ENCODE results near the gene ENOX2. TPM values are rescaled to one million over a fixed set of nuclear protein-coding genes. Genes with fewer than 3 reads are reported as not detected.

Gene ENOX2
- total RNA-seq, 1 experiment from 2014 or later: 14.5 TPM

DNA sequence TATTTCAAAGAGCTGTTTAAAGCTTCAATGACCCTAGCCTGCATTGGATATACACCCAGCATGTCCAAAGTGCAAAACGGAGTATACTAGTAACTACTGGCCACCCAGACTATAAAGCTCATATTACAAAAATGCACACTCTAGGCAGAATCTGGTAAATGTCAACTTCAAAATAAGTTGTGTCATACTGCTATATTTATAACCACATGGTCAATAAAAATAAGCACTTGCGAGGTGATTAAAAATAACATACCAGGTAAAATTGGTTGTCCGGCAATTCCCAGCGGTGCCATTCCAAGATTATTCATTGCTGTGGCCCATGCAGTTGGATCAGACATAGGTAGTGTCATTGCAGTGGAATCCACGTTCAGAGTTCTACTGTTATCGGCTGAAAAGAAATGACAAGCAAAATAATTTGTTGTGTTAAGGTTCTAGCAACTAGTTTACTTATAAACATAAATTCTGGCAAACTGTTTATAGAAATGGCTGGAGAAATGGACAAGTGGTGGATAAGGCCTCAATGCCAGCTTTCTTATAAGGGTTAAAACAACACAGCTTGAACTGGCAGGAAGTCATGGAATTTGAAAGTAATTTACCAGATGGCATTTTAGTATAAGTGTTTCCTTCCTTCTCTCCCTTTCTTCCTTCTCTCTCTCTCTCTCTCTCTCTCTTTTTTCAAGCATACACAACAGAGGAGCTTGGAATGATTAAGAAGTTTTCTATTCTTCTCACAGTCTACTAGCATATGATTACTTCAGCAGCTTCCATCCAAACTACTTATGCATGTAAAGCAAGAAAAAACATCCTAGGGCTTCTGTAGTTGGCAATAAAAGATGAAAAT, 199.9 kb downstream of the ENOX2 start:
- peak; percentile 15 for DNase-seq (ENCODE audit: low read depth)

DNA sequence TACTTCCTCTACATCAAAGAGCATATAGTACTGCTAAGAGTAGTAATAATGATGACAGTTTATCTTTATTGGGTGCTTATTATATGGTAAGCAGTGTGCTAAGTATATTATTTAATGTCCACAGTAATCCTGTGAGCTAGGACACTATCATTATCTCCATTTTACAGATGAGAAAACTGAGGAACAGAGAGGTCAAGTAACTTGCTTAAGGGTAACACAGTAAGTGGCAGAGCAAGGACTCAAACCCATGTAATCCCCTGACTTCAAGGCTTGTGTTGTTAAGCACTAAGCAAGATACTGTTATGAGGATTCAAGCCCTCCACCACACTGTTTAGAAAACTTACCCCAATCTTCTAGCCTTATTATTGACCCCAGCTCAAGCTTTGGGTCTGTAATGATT, 202.4 kb downstream of the ENOX2 start:
- DNase-seq (ENCODE audit: low read depth): no peak

DNA sequence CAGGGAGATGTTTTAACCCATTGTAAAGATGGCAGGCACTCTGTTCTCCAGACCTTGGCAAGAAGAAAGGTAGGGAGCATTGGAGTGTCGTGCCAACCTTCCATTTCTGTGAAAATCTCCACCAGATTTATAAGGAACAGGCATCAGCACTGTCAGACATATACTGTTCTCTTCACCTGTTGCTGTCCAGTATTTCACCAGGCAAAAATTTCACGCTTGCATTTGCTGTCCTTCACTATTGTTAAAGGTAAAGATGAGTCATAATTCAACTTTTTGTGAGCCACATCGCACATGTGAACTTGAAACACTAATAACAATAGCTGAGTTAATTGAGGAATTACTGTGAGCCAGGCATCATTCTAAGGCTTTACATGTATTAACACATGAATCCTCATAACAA, 203.4 kb downstream of the ENOX2 start:
- DNase-seq (ENCODE audit: low read depth): no peak

DNA sequence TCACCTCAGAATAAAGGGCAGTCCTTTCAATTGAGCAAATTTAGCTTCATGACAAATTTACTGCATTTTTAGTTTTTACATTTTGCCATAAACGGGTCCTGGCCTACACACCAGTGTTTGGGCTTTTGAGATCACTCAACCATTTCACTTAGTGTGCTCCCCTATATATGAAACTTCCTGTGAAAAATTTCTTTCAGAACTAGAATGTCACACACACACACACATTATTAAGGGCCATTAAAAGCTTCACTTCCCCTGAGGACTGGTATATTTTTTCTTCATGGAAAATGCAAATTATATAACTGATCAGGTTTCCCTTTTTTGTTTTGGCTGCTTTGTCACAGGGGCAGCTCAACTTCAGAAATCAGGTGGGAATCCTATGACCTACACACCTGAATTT, 206.5 kb downstream of the ENOX2 start:
- no peak for DNase-seq (ENCODE audit: low read depth)

DNA sequence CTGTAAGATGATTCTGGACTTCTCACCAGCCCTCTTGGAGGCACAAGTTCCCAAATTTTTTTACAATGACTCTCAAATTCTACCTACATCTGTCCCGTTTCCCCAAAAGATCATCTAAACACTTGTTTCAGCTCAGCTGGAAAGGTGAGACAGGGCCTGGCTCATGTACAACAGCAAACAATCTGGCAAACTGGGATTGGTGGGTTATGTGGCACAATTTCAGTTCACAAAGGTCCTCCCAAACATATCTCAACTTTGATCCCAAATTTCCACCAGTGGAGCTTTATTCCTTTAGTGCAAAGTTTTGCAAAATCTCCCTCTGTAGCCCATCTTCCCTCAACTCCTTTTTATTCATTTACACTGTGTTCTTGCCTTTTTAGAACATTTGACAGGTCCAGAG, 207.1 kb downstream of the ENOX2 start:
- DNase-seq (ENCODE audit: low read depth): no peak

DNA sequence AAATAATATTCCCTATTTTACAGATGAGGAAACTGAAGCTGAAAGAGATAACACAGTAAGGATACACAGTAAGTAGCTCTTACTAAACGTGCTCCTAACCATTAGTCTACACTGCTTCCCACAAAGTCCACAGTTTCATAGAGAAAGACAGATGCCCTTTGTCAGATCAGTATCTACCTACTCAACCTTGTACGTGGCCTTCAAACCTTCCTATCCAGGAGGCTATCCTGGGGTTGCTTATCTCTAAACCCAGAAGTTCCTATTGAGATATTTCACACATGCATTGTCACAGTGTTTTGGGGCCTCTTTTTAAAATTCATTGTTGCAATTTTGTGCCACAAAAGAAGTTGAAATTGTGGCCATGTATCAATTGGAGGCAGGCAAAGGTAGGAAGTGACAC, 208.0 kb downstream of the ENOX2 start:
- no peak for DNase-seq (ENCODE audit: low read depth)

DNA sequence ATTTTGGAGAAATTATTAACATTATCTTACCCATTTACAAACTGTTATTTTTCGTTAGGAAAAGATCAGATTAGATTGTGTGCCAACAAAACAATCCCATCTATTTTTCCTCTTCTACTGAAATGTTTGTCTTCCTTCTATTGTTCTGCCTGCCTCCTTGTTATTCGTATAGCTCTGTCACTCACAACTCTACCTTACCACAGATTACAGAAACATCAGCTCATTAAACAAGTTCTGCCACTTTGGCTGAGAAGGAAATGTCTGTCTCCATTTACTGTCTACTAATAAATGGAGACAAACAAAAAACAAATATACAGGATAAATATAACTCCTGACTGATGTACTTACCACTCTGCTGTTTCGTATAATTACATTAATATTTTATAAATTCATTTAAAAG, 211.4 kb downstream of the ENOX2 start:
- DNase-seq (ENCODE audit: low read depth): no peak

DNA sequence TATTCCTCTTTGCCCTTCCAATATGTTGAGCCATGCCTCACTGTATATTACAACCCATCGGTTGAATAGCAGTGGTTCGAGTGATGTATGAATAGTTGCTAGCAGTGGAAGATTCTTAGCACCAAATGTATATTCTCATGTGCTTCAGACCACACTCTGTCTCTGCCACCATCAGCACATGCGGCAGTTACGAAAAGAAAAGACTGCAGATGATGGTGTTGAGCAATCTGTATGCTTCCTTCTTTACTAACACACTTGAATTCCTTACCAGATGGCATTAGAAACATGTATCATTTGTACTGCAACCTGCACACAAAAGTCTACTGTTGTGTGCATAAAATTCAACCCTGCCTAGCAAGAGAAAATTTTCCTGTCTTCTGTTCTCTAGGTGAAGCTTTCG, 214.6 kb downstream of the ENOX2 start:
- no peak for DNase-seq (ENCODE audit: low read depth)

DNA sequence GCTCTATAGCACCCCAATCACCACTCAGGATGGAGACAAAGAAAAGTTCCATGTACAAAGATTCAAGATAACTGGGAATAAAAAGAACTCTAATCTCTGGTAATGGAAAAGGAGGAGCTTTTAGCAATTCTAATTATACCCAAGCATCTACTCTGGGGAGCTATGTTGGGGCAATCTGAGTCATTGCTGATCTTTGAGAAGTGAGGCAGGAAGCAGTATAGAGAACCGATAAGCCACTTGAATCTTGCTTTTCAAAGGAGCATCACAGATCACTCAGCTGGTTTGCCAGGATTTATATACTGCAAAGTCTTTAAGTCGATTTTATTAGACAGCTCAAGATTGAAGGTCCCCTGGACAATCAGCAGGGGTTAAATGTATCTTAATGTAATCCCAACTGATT, 220.0 kb downstream of the ENOX2 start:
- DNase-seq (ENCODE audit: low read depth): peak; percentile 32

DNA sequence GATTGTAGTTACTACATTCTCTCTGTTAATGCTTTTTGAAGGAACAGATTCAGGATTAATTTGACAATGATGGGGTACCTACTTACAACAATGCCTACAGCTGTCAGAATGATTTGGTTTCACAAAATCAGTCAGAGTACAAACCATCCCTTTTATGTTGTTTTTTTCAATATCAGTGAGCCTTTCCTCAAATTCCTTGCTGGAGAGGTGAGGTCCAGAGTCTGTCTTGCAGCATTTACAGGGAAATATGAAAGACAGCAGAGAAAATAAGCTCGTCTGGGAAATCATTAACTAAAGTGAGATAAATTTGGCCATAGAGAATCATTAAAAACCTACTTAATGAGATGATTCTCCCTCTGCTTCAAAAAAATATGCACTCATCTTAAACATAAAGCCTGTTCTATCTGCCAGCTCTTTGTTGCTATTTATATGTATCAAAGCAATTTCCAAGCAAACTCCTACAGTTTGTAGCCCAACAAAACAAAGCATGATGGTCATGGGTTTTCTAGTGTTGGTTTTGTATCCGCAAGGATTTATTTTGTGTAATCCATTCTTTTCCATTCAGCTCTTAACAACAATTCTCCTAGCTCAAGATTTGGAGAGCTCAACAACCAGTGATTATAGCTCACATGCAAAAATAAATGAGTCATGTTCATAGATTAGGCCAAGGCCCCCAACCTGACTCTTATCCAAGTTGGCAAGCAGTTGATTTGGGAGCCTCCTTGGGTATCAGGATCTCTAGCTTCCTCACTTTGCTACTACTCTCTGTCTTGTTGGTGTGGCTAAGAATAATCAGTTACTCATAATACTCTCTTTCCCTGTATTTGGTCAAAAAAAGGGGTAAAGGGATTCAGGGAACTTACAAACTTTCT, 222.6 kb downstream of the ENOX2 start:
- peak; percentile 9 for DNase-seq (ENCODE audit: low read depth)

DNA sequence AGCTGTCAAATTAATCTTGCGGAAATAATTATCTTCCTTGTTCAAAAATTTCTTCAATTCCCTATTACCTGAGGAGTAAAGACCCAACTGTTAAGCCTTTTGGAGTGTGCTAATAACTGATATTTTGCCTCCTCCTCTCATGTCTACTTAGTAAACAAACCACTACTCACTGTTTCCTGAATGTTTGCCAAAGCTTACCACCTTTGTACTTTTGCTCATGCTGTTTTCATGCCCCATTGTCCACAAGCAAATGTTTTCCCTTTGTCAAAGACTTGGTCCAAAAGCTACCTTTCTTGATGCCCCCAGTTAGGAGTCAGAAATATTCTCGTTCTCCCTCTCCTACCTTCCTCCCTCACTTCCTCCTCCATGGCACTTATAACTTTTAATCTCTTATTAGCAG, 226.1 kb downstream of the ENOX2 start:
- no peak for DNase-seq (ENCODE audit: low read depth)

DNA sequence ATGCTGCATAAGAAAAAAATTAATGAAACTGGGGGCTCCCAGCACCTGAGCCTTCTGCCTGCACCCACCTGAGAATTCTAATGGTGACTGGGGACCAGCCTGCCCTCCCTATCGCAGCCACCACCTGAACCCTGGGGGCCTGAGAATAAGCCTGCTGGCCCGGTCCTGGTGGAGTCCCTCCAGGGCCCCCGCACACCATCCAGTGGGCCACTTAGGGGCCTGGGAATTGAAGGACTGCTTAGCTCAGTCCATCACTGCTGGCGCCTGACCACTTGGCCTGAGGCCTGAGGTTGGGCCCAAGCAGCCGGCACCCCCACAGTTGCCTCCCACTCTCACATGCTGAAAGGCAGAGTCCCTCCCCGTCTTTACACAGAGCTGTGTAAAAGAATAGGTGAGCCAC, 230.8 kb downstream of the ENOX2 start:
- no peak for DNase-seq (ENCODE audit: low read depth)

DNA sequence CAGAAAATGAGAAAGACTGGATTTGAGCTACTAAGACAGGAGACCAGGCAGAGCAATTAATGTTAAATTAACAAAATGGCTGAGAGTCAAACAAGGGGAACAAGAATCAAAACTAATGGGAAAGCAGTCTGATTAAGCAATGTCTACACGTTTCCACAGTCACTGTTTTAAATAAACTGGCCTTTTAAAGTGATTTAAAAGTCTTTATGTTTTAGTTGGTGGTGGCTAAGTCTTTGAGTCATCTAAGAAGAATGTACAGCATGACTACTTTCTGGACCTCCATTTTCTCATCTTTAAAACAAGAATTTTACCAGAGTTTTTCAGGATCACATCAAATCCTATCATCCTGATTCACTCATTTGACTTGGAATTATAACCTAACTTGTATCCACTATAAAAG, 233.8 kb downstream of the ENOX2 start:
- peak; percentile 31 for DNase-seq (ENCODE audit: low read depth)

DNA sequence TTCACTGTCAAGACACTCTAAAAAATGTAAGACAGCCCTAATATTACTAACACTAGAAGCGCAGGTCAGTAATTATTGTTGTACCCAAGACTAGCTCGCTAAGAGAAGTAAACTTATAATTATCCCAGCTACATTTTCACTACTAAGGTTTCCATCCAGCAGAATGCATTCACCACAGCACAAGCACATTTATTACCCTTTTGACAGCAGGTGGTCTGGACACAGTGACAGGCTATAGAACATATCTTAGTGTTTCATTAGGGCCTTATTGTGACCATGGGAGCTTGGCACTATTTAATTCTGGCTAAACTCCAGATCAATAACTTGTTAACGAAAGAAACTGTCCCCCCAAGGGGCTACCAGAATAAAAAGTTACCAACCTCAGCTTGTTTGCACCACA, 237.7 kb downstream of the ENOX2 start:
- DNase-seq (ENCODE audit: low read depth): no peak

DNA sequence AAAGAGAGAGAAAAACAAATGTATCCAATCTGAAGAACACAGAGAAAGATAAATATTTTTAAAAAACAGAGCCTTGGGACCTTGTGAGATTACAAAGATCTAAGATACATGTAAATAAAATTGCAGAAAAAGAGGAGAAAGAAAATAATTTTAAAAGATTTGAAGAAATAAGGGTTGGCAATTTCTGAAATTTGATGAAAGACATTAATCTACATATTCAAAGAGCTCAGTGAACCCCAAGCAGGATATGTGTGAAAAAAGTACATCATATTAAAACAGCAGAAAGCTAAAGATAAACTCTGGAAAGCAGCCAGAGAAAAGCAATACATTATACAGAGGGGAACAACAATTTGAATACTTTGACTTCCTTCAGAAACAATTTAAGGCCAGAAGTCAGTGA, 244.7 kb downstream of the ENOX2 start:
- no peak for DNase-seq (ENCODE audit: low read depth)

DNA sequence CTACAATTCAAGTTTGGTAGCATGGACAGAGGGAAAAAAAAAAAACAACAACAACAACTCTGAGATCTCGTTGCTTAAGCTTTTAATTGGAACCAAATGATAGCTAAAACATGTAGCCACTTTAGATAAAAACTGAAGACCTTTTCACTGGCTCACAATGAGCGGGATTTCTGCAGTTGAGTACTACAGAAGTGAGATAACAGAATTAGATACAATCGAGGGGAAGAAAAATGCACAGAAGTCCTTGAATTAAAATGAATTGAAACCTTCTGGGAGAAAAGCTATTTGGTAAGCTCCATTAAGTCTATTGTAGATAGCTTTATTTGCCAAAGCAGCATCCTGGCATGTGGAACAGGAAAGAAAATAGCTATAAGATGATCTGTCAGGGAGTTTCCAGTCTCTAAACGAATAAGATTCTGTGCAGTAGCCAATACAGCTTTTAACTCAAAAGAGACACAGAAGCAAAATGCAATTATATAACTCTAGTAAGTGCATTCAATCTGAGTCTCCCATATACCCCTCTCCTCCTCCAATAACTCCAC, 248.5 kb downstream of the ENOX2 start:
- DNase-seq (ENCODE audit: low read depth): no peak

DNA sequence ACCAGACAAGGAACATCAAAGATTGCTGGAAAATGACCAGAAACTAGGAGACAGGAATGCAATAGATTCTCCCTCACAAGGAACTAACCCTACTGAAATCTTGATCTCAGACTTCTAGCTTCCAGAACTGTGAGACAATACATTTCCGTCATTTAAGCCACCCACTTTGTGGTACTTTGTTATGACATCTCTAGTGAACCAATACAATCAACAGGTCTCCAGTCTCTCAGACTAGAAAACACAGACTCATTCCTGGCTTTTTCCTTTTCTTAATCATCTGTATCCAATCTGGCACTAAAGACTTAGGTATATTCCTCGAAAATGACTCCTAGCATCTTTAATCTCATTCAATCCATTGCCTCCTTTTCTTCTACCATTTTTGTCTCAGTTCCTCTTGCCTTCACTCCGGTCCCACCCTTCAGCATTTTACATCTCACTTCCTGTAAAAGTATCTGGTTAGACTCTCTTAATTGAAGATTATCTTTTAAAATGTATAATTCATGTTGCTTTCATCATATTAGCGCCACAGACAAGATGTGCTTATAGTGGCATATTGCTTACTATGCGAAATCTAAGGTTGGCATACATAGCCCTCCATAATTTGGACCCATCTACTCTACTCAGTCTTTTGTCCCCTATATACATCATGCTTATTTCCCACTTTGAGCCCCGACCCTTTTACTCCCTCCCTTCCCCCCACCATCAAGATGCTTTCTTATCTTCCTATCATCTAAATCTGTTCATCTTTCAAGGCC, 250.0 kb downstream of the ENOX2 start:
- DNase-seq (ENCODE audit: low read depth): no peak

DNA sequence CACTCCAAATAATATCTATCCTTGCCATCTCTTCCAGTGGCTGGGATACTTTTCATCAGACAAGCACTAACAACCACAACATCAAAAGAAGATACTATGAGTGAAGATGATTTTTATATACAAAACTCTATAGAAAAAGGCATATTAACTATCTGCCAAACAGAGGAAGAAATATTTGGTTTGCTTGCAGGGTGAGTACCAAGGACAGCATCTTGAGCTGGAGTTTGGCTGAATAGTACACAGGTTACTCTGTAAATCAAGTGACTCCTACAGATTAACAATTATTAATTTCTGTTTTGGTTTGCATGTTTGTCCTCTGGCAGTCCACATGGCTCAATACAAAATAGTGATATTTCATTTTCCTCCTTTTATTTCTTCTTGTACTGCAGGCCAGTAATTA, 253.3 kb downstream of the ENOX2 start:
- no peak for DNase-seq (ENCODE audit: low read depth)

DNA sequence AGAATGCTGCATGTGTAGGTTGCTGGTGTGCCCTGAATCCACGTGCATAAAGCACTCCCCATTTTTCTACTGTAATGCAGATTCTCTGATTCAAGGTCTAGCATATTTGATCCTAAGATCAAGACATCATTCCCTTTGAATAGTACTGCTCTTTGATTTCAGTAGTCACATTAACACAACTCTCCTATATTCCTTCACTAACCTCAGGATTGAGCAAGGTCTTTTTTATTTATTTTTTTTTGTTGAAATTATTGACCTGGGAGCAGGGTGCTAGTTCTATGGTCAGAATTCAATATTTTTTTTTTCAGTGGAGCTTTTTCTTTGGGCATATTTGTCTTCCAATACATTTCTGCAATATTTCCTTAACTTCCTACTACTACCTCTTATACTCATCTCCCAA, 255.5 kb downstream of the ENOX2 start:
- DNase-seq (ENCODE audit: low read depth): no peak

DNA sequence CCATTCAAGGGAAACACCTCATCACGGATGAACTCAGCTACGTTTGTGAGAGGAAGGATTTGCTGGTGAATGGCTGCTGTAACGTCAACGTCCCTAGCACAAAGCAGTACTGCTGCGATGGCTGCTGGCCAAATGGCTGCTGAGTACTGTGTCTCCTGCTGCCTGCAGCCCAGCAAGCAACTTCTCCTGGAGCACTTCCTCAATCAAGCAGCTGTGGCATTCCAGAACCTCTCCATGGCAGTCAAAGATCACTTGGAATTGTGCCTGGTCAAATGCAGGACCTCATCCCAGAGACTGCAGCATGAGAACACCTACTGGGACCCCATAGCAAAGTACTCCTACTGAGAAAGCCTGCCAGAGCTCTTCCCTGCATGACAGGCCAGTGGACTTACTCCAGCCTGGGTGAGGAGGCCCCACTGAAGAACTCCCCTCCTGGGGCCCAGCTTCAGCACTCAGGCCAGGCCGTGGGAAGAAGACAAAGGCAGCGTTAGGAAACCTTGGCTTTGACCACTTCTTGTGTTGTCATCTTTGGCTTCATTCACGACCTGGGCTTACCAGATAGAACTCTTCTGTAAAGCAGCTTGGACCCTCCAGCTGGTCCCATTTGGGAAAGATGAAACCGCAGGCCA, 256.9 kb downstream of the ENOX2 start:
- no peak for DNase-seq (ENCODE audit: low read depth)

DNA sequence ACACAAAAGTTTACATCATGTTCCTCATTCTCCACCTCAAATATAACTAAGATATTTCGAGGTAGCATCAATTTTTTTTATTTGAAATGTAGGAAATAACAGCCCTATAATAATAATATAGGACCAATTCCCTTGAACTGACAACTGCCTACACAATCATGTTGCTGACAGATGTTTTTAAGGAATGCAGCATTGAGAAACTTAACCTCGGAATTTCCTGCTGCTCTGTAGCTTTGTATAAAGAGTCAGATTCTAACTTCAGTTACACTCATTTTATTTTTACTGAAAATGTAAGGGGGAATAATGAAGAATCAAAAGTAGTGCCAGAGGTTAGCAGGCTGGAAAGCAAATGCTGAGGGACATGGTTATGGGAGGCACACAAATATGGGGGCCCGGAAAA, 265.4 kb downstream of the ENOX2 start:
- DNase-seq (ENCODE audit: low read depth): peak; percentile 33

All from LHCN-M2 (cell line).